H9 (cell line): ENCODE measurements around the gene MCF2L. TPM values are rescaled to one million over a fixed set of nuclear protein-coding genes. Genes with fewer than 3 reads are reported as not detected.

Experiments used
- DNase-seq: peaks from one replicate; pipeline ENCODE4 v3.0.0-alpha.2; 2017
- H2AFZ ChIP-seq: one replicate; pipeline ENCODE4 v1.6.1; 2013; ENCODE audit warnings: mild to moderate bottlenecking, low read length, control low read depth, moderate library complexity
- H2AK5ac ChIP-seq: 2 replicates; pipeline ENCODE4 v1.6.1; 2013; ENCODE audit warnings: low read length, control low read depth, mixed read lengths; ENCODE audit not compliant: insufficient read length
- H2BK120ac ChIP-seq: one replicate; pipeline ENCODE4 v1.6.1; 2013; ENCODE audit warnings: low read depth, mild to moderate bottlenecking, low read length, control low read depth, inconsistent platforms; ENCODE audit not compliant: poor library complexity, severe bottlenecking
- H2BK12ac ChIP-seq: 2 replicates; pipeline ENCODE4 v1.6.1; 2013; ENCODE audit warnings: low read length, control low read depth, mixed read lengths, low read depth; ENCODE audit not compliant: insufficient read length
- H2BK15ac ChIP-seq: 2 replicates; pipeline ENCODE4 v1.6.1; 2013; ENCODE audit warnings: low read depth, low read length, control low read depth
- H2BK20ac ChIP-seq: one replicate; pipeline ENCODE4 v1.6.1; 2013; ENCODE audit warnings: low read depth, mild to moderate bottlenecking, low read length, control low read depth, inconsistent platforms; ENCODE audit not compliant: poor library complexity, severe bottlenecking
- H2BK5ac ChIP-seq: 2 replicates; pipeline ENCODE4 v1.6.1; 2013; ENCODE audit warnings: low read length, control low read depth, mixed read lengths; ENCODE audit not compliant: insufficient read length
- H3K14ac ChIP-seq: 2 replicates; pipeline ENCODE4 v1.6.1; 2013; ENCODE audit warnings: low read length, control low read depth; ENCODE audit not compliant: insufficient read depth
- H3K18ac ChIP-seq: 2 replicates; pipeline ENCODE4 v1.6.1; 2013; ENCODE audit warnings: low read depth, mild to moderate bottlenecking, mixed read lengths, low read length, control low read depth; ENCODE audit not compliant: insufficient read length
- H3K23ac ChIP-seq: 2 replicates; pipeline ENCODE4 v1.6.1; 2013; ENCODE audit warnings: low read length, control low read depth, mixed read lengths, low read depth; ENCODE audit not compliant: insufficient read length
- H3K23me2 ChIP-seq: 2 replicates; pipeline ENCODE4 v1.6.1; 2013; ENCODE audit warnings: low read depth, mild to moderate bottlenecking, mixed read lengths, low read length, control low read depth; ENCODE audit not compliant: insufficient read length, poor library complexity, severe bottlenecking
- H3K27ac ChIP-seq: 2 replicates; pipeline ENCODE4 v1.5.1; 2013; ENCODE audit warnings: low read length, control low read depth, mixed read lengths, low read depth; ENCODE audit not compliant: insufficient read length
- H3K27me3 ChIP-seq: 2 replicates; pipeline ENCODE4 v1.6.1; 2013; ENCODE audit warnings: low read length, control low read depth, inconsistent platforms; ENCODE audit not compliant: insufficient read depth
- H3K4ac ChIP-seq: 2 replicates; pipeline ENCODE4 v1.6.1; 2013; ENCODE audit warnings: low read depth, mild to moderate bottlenecking, control low read depth, inconsistent platforms, low read length, moderate library complexity
- H3K4me1 ChIP-seq: 2 replicates; pipeline ENCODE4 v1.6.1; 2013; ENCODE audit warnings: low read length, control low read depth, inconsistent platforms; ENCODE audit not compliant: insufficient read depth
- H3K4me2 ChIP-seq: 2 replicates; pipeline ENCODE4 v1.6.1; 2013; ENCODE audit warnings: low read length, control low read depth, mixed read lengths; ENCODE audit not compliant: insufficient read length, insufficient read depth
- H3K56ac ChIP-seq: 2 replicates; pipeline ENCODE4 v1.6.1; 2013; ENCODE audit warnings: low read depth, mild to moderate bottlenecking, mixed read lengths, low read length, control low read depth; ENCODE audit not compliant: insufficient read length
- H3K79me1 ChIP-seq: 2 replicates; pipeline ENCODE4 v1.6.1; 2013; ENCODE audit warnings: low read depth, mild to moderate bottlenecking, moderate library complexity, low read length, control low read depth, inconsistent platforms; ENCODE audit not compliant: insufficient read depth, poor library complexity, severe bottlenecking
- H3K79me2 ChIP-seq: 2 replicates; pipeline ENCODE4 v1.6.1; 2013; ENCODE audit warnings: low read length, control low read depth, inconsistent platforms; ENCODE audit not compliant: insufficient read depth
- H3K9ac ChIP-seq: 2 replicates; pipeline ENCODE4 v1.6.1; 2013; ENCODE audit warnings: low read length, control low read depth, mixed read lengths; ENCODE audit not compliant: insufficient read length; ENCODE audit errors: extremely low read depth
- H3K9me3 ChIP-seq: one replicate; pipeline ENCODE4 v1.6.1; 2013; ENCODE audit warnings: low read depth, low read length, inconsistent platforms; ENCODE audit not compliant: control insufficient read depth
- H3T11ph ChIP-seq: one replicate; pipeline ENCODE4 v1.6.1; 2013; ENCODE audit warnings: mild to moderate bottlenecking, low read length, control low read depth, inconsistent platforms
- H4K20me1 ChIP-seq: one replicate; pipeline ENCODE4 v1.6.1; 2013; ENCODE audit not compliant: control insufficient read depth, insufficient read length, insufficient read depth
- H4K5ac ChIP-seq: 2 replicates; pipeline ENCODE4 v1.6.1; 2013; ENCODE audit warnings: low read depth, mild to moderate bottlenecking, mixed read lengths, low read length, control low read depth; ENCODE audit not compliant: insufficient read length
- H4K8ac ChIP-seq: replicated peaks from 2 replicates; pipeline ENCODE4 v1.6.1; 2013; ENCODE audit warnings: low read length, control low read depth, mixed read lengths, low read depth; ENCODE audit not compliant: insufficient read length
- H4K91ac ChIP-seq: 2 replicates; pipeline ENCODE4 v1.6.1; 2013; ENCODE audit warnings: low read depth, mild to moderate bottlenecking, moderate library complexity, mixed read lengths, low read length, control low read depth; ENCODE audit not compliant: insufficient read length
- H3K27ac Mint-ChIP-seq, 3 experiments: 2 replicates in 2 of 3; 3 replicates in 1 of 3; pipeline ENCODE4 v1.8.0; 2020 to 2021; ENCODE audit warnings: mixed read lengths in 3 of 3, mild to moderate bottlenecking in 1 of 3, moderate library complexity in 1 of 3
- H3K27me3 Mint-ChIP-seq: 2 replicates; pipeline ENCODE4 v1.8.0; 2021; ENCODE audit warnings: low read depth, mild to moderate bottlenecking, moderate library complexity, mixed read lengths
- H3K36me3 Mint-ChIP-seq, 3 experiments: 2 replicates in 2 of 3; 3 replicates in 1 of 3; pipeline ENCODE4 v1.8.0; 2020 to 2021; ENCODE audit warnings: low read depth in 3 of 3, mixed read lengths in 3 of 3; ENCODE audit not compliant: insufficient read depth in 1 of 3
- H3K4me1 Mint-ChIP-seq, 2 experiments: 2 replicates each; pipeline ENCODE4 v1.8.0; 2020; ENCODE audit warnings: mixed read lengths in 2 of 2
- H3K4me3 Mint-ChIP-seq, 2 experiments: 2 replicates in 1 of 2; 3 replicates in 1 of 2; pipeline ENCODE4 v1.8.0; 2020 to 2021; ENCODE audit warnings: mild to moderate bottlenecking in 2 of 2, mixed read lengths in 2 of 2, moderate library complexity in 1 of 2
- H3K9me3 Mint-ChIP-seq, 2 experiments: 2 replicates in 1 of 2; 3 replicates in 1 of 2; pipeline ENCODE4 v1.8.0; 2020; ENCODE audit warnings: mild to moderate bottlenecking in 2 of 2, mixed read lengths in 2 of 2, moderate library complexity in 1 of 2
- WGBS: extraction: QIAGEN DNeasy Blood & Tissue Kit; methylation state at CpG from one replicate; pipeline ENCODE4 v1.1.7; 2013; ENCODE audit warnings: missing lambda C conversion rate, low lambda C conversion rate, mixed read lengths; ENCODE audit not compliant: insufficient read length; ENCODE audit errors: extremely low coverage; 5-methylcytosine and 5-hydroxymethylcytosine counted together
- total RNA-seq: library from RNA; stranded (reverse); gene quantifications from 2 replicates; pipeline ENCODE4 v1.2.1, GENCODE V29; 2021
- TF ChIP-seq, protein P1 (sequence below): fragments of 200-600 bp; sonication (generic); conservative IDR thresholded peaks from 3 replicates; pipeline ENCODE4 v1.8.0; 2021; ENCODE audit warnings: antibody characterized with exemption, mild to moderate bottlenecking

The MCF2L gene
- total RNA-seq, 1 experiment from 2014 or later = 18.5 TPM

GRCh38 chr13:113144255-113144629 lies 175.2 kb downstream of the MCF2L start:
- no peak overlapping the region for H3K9ac ChIP-seq
- H3K18ac ChIP-seq = no peak overlapping the region
- no peak overlapping the region for H3K27ac Mint-ChIP-seq
- peaks cover 0 to 7% of the 10 kb centered on the region in 2 experiments; a peak in 3 of 4 replicates for H3K4me1 Mint-ChIP-seq
- H3T11ph ChIP-seq = no peak overlapping the region
- H3K56ac ChIP-seq = no peak overlapping the region
- H3K27me3 Mint-ChIP-seq = peaks cover 3% of the 10 kb centered on the region; the same call in 1 of the 2 replicates
- H4K91ac ChIP-seq = no peak overlapping the region
- H4K5ac ChIP-seq = no peak overlapping the region
- no peak overlapping the region for H2BK15ac ChIP-seq
- no peaks in the 10 kb centered on the region for H3K4me1 ChIP-seq
- H2BK5ac ChIP-seq = no peak overlapping the region
- no peak for DNase-seq
- no peak overlapping the region for H2BK120ac ChIP-seq
- no peaks in the 10 kb centered on the region for H3K27me3 ChIP-seq
- no peak overlapping the region for H2BK20ac ChIP-seq
- no peaks in the 10 kb centered on the region for H3K9me3 ChIP-seq
- H3K27ac ChIP-seq = no peak overlapping the region
- no peak overlapping the region for H2AK5ac ChIP-seq
- no peak overlapping the region for H3K14ac ChIP-seq
- H3K9me3 Mint-ChIP-seq = no peaks in the 10 kb centered on the region
- WGBS = no CpG with 5 or more reads among the region's 12 CpGs
- no peak overlapping the region for H3K4ac ChIP-seq
- H4K8ac ChIP-seq = no peak overlapping the region
- no peak overlapping the region for H3K4me3 Mint-ChIP-seq
- TF ChIP-seq, protein P1, sequence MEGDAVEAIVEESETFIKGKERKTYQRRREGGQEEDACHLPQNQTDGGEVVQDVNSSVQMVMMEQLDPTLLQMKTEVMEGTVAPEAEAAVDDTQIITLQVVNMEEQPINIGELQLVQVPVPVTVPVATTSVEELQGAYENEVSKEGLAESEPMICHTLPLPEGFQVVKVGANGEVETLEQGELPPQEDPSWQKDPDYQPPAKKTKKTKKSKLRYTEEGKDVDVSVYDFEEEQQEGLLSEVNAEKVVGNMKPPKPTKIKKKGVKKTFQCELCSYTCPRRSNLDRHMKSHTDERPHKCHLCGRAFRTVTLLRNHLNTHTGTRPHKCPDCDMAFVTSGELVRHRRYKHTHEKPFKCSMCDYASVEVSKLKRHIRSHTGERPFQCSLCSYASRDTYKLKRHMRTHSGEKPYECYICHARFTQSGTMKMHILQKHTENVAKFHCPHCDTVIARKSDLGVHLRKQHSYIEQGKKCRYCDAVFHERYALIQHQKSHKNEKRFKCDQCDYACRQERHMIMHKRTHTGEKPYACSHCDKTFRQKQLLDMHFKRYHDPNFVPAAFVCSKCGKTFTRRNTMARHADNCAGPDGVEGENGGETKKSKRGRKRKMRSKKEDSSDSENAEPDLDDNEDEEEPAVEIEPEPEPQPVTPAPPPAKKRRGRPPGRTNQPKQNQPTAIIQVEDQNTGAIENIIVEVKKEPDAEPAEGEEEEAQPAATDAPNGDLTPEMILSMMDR = no peak
- no peak overlapping the region for H2BK12ac ChIP-seq
- H4K20me1 ChIP-seq = no peaks in the 10 kb centered on the region
- H3K36me3 Mint-ChIP-seq = no peaks in the 10 kb centered on the region
- no peak overlapping the region for H3K23ac ChIP-seq
- no peaks in the 10 kb centered on the region for H3K23me2 ChIP-seq
- no peak overlapping the region for H3K4me2 ChIP-seq
- H2AFZ ChIP-seq = no peak overlapping the region
- H3K79me1 ChIP-seq = no peaks in the 10 kb centered on the region
- no peaks in the 10 kb centered on the region for H3K79me2 ChIP-seq
